ENCODE data around the gene PNKD.

Gene PNKD

DNA sequence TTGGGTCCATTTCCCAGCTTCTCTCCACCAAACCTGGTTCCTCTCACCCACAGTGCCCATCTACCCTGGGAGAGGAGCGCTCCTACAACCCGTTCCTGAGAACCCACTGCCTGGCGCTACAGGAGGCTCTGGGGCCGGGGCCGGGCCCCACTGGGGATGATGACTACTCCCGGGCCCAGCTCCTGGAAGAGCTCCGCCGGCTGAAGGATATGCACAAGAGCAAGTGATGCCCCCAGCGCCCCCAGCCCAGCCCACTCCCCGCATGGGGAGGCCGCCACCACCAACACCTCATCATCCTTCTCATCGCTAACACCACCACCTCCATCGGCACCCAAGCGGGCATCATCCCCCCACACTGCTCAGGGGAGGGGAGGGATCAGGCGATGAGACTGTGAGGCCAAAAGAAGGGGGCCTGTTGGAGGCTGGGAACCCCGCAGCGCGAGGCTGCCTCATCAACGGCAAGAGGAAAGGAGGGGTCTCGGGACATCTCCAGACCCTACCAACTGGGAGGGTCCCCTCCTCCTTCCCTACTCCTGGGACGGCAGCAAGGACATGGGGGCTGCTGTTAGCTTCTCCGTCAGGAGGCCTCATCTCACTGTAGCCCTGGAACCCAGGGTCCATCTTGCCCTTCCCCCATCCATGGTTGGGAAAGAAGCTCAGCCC is 74.6 kb downstream of the PNKD start:
- TF ChIP-seq, protein P1, sequence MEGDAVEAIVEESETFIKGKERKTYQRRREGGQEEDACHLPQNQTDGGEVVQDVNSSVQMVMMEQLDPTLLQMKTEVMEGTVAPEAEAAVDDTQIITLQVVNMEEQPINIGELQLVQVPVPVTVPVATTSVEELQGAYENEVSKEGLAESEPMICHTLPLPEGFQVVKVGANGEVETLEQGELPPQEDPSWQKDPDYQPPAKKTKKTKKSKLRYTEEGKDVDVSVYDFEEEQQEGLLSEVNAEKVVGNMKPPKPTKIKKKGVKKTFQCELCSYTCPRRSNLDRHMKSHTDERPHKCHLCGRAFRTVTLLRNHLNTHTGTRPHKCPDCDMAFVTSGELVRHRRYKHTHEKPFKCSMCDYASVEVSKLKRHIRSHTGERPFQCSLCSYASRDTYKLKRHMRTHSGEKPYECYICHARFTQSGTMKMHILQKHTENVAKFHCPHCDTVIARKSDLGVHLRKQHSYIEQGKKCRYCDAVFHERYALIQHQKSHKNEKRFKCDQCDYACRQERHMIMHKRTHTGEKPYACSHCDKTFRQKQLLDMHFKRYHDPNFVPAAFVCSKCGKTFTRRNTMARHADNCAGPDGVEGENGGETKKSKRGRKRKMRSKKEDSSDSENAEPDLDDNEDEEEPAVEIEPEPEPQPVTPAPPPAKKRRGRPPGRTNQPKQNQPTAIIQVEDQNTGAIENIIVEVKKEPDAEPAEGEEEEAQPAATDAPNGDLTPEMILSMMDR (IDR thresholded peaks at IDR 0.05), result no peak
- Histone ChIP-seq H3K36me3 (peaks cover 0 to 4% (median 0%) of the 10 kb centered on the region in 3 donors), H3K27ac (peak overlapping the region; percentile 41 to 64), H3K4me1 (peaks cover 0 to 36% (median 29%) of the 10 kb centered on the region in 4 donors), H3K4me3 (no peak overlapping the region), H3K27me3 (no peaks in the 10 kb centered on the region), H3K9me3 (no peaks in the 10 kb centered on the region)
- DNase-seq, result no peak
- intact Hi-C loops (cut with DNase I; ENCODE audit: low total_unique reads), result no loop called here

- peak overlapping the region; percentile 35 to 41 for H3K27ac ChIP-seq
- H3K4me1 ChIP-seq, result peaks cover 0 to 36% (median 29%) of the 10 kb centered on the region in 4 donors
- TF ChIP-seq, protein P1 (IDR thresholded peaks at IDR 0.05), result no peak
- no peaks in the 10 kb centered on the region for H3K27me3 ChIP-seq
- intact Hi-C loops (cut with DNase I; ENCODE audit: low total_unique reads), result no loop called here
- DNase-seq, result no peak
- H3K36me3 ChIP-seq, result peaks cover 0 to 4% (median 0%) of the 10 kb centered on the region in 3 donors
- H3K4me3 ChIP-seq, result no peak overlapping the region
- H3K9me3 ChIP-seq, result no peaks in the 10 kb centered on the region
Measured at GRCh38 chr2:218345491-218346236, 75.3 kb downstream of the PNKD start.

GRCh38 chr2:218347172-218347571 is 76.9 kb downstream of the PNKD start:
- peaks cover 0 to 4% (median 0%) of the 10 kb centered on the region in 3 donors for H3K36me3 ChIP-seq
- DNase-seq, result no peak
- TF ChIP-seq, protein P1 (IDR thresholded peaks at IDR 0.05), result no peak
- no peak overlapping the region for H3K27ac ChIP-seq
- H3K9me3 ChIP-seq, result peaks cover 0 to 4% (median 0%) of the 10 kb centered on the region in 3 donors
- intact Hi-C loops (cut with DNase I; ENCODE audit: low total_unique reads), result no loop called here
- H3K4me1 ChIP-seq, result peaks cover 0 to 36% (median 29%) of the 10 kb centered on the region in 4 donors
- no peaks in the 10 kb centered on the region for H3K27me3 ChIP-seq
- no peak overlapping the region for H3K4me3 ChIP-seq

GRCh38 chr2:218354045-218354444 is 83.7 kb downstream of the PNKD start:
- Histone ChIP-seq H3K27ac (no peak overlapping the region), H3K9me3 (peaks cover 0 to 4% (median 0%) of the 10 kb centered on the region in 3 donors), H3K27me3 (no peaks in the 10 kb centered on the region), H3K4me1 (peaks cover 0 to 13% (median 6%) of the 10 kb centered on the region in 4 donors), H3K4me3 (no peak overlapping the region), H3K36me3 (no peaks in the 10 kb centered on the region)
- DNase-seq, result no peak
- TF ChIP-seq, protein P1 (IDR thresholded peaks at IDR 0.05), result no peak
- intact Hi-C loops (cut with DNase I; ENCODE audit: low total_unique reads), result no loop called here

GRCh38 chr2:218354850-218355443 is 84.6 kb downstream of the PNKD start:
- DNase-seq, result no peak
- peaks cover 0 to 13% (median 6%) of the 10 kb centered on the region in 4 donors for H3K4me1 ChIP-seq
- no peaks in the 10 kb centered on the region for H3K36me3 ChIP-seq
- H3K9me3 ChIP-seq, result peaks cover 0 to 4% (median 0%) of the 10 kb centered on the region in 3 donors
- H3K27me3 ChIP-seq, result no peaks in the 10 kb centered on the region
- H3K27ac ChIP-seq, result no peak overlapping the region
- TF ChIP-seq, protein P1 (IDR thresholded peaks at IDR 0.05), result no peak
- no peak overlapping the region for H3K4me3 ChIP-seq
- intact Hi-C loops (cut with DNase I; ENCODE audit: low total_unique reads), result no loop called here

Measured in tibial artery (tissue), 4 donors.